ENCODE data around the gene ALCAM. TPM values are rescaled to one million over a fixed set of nuclear protein-coding genes. Genes with fewer than 3 reads are reported as not detected.

Gene ALCAM
- total RNA-seq, 1 donor from 2014 or later: 8.3 TPM

DNA sequence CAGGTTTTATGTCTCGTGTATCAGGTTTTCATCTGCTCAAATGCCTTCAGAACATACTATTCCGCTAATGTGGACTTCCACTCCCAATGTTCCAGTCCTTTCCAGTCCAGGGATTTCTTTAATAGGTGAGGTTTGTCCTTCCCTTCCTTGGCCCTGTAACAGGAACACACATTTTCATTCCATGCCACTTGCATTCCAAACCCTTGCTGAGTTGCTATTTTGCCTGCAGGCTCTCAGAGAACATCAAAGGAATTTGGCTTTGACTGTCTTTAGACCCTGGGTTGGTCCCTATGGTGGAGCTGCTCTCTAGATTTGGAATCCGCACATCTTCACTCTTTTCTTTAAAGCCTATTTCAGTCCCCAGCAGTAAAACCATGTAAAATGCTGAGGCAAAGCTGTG, 12.3 kb upstream of the ALCAM start:
- intact Hi-C loops (cut with DNase I): no loop called here

DNA sequence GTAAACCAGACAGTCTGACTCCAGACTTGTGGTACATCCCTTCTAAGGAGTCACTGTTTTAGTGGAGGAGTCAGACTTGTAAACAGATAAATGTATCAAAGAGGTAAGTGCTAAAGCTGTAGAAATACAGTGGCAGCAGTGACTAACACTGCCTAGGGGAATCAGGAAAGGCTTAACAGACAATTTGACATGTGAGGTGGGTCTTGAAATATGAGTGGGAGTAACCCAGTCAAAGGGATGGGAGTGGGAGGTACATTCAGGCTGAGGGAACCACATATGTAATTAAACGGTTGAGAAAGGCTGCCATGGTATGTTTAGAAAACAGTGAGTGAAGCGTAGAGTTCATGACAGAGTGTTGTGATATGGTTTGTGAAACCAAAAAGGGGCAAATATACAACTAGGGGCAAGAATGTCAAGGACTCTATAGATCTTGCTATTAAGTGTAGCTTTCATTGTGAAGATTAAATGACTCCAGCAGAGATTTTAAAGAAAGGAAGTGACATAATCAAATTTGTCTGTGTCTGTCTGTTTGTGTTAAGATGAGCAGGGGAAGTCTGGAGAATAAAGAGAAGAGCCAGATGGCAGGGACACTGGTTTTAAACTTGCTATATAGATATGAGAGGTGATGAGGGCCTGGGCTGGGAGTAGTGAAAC, 11.2 kb upstream of the ALCAM start:
- DNase-seq (ENCODE audit: low spot score): no peak
- intact Hi-C loops (cut with DNase I): no loop called here

More for the DNA sequence above, 12.3 kb upstream of the ALCAM start:
- DNase-seq (ENCODE audit: low spot score): no peak

DNA sequence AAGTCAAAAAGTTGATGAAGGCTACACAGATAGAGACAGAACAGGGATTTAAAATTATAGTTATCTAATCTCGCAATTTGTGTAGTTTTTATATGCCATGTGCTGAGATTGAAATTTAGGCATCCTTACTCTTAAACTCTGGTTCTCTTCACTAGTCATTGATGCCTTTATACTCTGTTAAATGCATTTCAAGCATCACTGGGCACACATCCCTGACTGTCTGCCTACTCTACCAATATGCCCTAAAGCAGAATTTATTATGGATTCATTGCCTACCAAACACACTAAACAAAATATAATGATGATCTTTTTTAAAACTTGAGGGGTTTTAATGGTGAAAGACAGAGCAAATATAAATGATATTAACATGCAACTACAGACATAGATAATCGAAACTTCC, 10.3 kb upstream of the ALCAM start:
- intact Hi-C loops (cut with DNase I): no loop called here
- DNase-seq (ENCODE audit: low spot score): no peak

DNA sequence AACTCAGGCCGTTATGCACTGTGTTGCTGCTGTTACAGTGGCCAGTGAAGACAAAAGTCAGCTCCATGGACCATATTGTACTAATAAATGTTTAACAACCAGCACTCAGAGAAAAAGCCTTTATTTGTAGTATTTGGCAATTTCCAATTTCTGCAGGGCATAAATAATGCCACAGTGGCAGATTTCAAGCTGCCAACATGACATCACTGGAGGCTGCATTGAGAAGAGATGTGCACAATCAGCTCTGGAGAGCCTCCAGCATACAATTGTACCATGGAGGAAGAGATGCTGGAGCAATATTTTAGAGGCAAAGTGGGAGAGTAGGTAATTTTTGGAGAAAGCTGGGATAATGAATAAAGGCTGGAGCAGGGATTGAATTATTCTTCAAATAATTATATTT, 9.7 kb upstream of the ALCAM start:
- DNase-seq (ENCODE audit: low spot score): no peak
- intact Hi-C loops (cut with DNase I): no loop called here

DNA sequence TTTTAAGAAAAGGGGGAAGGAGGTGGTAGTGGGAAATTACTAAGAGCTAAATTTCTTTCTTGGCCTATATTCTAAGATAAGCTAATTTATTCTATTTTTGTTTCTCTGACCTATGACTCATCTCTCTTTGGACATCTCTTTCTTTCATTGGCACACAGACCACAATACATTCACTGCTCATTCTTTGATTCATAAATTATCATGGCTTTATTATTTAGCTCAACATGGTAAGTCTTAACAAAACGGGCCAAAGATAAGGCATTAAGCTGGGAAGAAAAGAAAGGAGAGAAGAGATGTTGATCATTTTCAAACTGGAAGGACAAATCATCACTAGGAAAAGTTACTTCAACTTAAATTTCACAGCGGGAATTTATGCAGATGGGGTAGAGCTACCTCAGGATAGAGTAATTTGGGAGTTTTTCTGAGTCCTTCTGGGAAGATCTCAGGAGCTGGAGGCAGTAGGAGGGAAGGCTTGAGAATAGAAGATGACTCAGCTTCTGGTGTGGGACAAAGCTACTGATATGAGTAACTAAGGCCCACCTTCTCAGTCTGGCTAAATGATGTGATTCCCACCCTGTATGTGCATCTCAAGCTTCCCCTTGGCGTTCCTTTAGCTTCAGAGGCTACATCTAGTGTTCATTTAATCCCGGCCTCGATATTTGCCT, 7.5 kb upstream of the ALCAM start:
- no peak for DNase-seq (ENCODE audit: low spot score)

DNA sequence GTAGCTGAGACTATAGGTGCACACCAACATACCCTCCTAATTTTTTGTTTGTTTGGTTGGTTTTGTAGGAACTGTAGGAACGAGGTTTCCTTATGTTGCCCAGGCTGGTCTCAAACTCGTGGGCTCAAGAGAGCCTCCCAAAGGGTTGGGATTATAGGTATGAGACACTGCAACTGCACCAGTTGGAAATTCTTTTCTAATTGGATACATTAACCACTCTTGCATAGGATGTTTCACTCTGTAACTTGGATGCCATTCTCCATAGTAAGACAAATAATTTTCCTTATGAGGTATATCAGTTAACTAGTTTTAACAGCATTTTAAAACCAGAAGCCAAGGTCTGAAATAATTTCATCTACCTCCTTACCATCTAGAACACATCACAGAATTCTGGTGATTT, 6.7 kb upstream of the ALCAM start:
- intact Hi-C loops (cut with DNase I): loop anchor here (10.0 kb wide), 2 partner anchors 735 to 1085 kb away; no protein-coding TSS in a partner anchor
- DNase-seq (ENCODE audit: low spot score): no peak

More for the DNA sequence above, 7.5 kb upstream of the ALCAM start:
- intact Hi-C loops (cut with DNase I): no loop called here

DNA sequence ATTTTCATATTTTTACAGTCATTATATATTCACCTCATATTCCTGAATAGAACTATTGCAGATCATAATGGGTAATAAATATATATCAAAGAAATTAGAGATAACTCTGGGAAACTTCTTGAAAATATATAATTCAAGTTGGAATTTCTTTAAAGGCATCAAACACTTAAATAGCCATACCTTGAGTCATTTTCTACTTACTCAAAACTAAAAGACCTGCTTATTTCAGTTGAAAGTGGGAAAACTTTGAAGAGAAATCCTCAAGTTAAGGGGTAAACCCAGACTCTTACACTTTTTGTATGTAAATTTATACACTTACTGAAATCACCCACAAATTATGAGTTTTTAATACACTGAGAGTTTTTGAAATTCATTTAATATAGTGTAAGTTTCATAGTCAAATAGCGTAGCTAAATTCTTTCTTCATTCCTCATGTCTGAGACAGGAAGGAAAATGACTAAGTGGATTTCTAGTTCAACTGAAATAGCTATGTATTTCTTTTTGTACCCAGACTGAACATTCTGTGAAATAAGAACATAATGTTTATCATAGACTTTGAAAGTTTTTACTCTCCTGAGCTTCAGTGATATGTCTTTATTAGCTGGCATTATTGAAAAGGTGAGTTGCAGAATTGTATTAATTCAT, 4.6 kb upstream of the ALCAM start:
- intact Hi-C loops (cut with DNase I): loop anchor here (10.0 kb wide), 2 partner anchors 737 to 1087 kb away; no protein-coding TSS in a partner anchor

DNA sequence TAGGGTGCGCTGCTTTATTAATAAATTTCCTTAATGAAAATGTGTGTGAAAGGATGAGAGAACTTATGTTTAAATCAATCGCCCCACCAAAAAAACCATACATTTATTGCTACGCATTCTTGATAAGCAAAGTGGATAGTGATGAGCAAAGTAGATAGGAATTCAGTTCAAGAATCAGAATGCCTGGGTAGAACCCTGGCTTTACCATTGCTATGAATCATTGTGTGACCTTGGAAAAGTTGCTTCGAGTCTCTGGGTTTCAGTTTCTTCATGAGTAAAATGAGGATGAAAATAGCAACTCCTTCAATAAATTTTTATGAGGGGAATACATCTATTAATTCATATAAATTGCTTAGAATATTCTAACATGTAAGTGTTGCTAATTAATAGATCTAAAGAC, 2.6 kb upstream of the ALCAM start:
- intact Hi-C loops (cut with DNase I): loop anchor here (10.0 kb wide), 2 partner anchors 739 to 1089 kb away; no protein-coding TSS in a partner anchor
- DNase-seq (ENCODE audit: low spot score): no peak

More for the DNA sequence above, 4.6 kb upstream of the ALCAM start:
- no peak for DNase-seq (ENCODE audit: low spot score)

DNA sequence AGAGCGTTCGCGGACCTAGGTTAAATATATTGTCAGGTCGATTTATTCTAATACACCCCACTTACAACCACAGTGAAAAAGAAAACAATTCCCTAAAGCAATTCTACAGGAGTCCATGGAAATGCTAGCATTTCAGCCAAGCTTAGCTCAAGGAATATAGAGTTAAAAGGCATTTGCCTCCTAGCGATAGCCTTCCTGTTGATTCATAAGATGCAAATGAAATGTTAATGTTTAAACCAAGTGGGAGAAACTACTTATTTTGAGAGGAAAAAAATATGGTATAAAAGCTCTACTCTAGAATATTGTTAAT, 1.7 kb upstream of the ALCAM start:
- DNase-seq (ENCODE audit: low spot score): no peak
- intact Hi-C loops (cut with DNase I): loop anchor here (10.0 kb wide), 2 partner anchors 740 to 1090 kb away; no protein-coding TSS in a partner anchor

DNA sequence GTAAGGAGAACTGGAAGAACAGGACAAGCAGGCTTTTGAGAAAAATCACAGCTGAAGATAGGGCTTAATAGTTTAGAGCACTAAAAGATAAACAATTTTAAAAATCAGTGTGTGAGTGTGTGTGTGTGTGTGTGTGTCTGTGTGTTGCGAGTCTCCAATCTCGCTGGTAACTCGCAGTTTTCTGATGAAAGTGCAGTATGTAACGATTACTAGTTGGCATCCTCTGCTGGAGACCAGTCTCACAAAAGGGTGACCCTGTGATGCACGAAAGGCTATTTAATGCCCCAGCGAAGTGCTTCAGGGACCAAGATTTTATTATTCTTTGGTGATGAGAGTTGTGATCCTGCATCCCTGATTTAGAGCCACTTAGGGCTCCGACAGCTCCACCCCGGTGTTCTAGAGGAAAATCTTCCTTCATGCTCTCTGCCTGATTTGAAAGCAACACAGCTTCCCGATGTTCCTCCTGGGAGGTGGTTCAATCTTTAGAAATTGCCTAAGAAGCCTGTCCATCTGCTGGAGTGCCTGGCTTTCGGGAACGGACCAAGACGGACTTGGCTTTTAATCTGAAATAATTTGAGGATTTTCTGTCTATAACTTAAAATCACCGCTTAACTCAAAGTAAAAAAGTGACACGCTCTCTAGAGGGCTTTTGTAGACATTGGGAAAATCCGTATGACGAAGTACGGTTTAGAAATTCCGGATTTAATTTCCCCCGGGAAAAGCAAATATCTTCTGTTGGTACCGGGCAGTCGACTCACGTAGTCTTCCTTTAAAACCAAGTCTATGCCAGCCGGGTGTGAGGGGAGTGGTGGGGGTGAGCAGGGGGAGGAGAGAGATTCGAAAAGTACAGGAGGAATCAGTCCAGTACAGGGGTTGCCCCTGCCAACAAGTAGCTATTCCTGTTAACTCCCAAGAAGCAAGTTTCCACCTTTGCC, 1.1 kb upstream of the ALCAM start:
- DNase-seq (ENCODE audit: low spot score): no peak
- intact Hi-C loops (cut with DNase I): loop anchor here (10.0 kb wide), 2 partner anchors 741 to 1091 kb away; no protein-coding TSS in a partner anchor

DNA sequence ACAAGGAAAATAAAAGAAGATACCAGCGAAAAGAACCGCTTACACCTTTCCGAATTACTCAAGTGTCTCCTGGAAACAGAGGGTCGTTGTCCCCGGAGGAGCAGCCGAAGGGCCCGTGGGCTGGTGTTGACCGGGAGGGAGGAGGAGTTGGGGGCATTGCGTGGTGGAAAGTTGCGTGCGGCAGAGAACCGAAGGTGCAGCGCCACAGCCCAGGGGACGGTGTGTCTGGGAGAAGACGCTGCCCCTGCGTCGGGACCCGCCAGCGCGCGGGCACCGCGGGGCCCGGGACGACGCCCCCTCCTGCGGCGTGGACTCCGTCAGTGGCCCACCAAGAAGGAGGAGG, 325 bp downstream of the ALCAM start:
- intact Hi-C loops (cut with DNase I): loop anchor here (10.0 kb wide), 2 partner anchors 742 to 1092 kb away; no protein-coding TSS in a partner anchor

DNA sequence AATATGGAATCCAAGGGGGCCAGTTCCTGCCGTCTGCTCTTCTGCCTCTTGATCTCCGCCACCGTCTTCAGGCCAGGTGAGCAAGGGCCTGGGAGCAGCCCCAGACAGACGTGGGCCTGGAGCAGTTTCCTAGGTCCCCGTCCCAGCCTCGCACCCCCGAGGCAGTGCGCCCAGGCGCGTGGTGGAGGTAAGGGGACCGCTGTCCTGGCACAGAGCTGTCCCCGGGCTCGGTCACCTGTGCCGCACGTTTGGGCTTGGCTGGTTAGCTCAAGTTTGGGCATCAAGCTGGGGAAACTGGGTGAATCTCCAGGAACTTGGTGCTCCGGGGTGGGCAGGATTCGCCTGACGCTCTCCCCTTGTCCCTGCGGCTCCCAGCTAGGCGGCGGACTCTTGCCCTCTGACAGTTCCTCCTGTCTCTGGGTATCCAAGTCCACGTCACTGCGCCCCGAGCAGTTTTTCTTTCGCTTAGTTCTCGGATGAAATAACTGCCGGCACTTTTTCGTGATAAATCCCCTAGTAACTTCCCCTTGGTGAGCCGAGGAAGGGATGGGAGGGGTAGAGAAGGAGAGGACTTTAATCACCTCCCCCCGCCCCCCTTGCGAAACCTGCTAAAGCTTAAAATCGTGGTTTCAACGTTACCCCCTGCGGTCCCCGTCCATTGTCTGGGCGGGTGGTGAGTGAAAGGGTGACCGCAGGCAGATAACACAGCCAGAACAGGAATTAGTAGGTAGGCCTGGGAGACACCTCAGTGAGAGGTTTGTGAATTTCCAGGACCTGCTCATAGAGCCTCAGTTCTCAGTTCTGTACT, 901 bp downstream of the ALCAM start:
- intact Hi-C loops (cut with DNase I): loop anchor here (10.0 kb wide), 2 partner anchors 743 to 1093 kb away; no protein-coding TSS in a partner anchor
- DNase-seq (ENCODE audit: low spot score): peak; percentile 85

More for the DNA sequence above, 325 bp downstream of the ALCAM start:
- no peak for DNase-seq (ENCODE audit: low spot score)

DNA sequence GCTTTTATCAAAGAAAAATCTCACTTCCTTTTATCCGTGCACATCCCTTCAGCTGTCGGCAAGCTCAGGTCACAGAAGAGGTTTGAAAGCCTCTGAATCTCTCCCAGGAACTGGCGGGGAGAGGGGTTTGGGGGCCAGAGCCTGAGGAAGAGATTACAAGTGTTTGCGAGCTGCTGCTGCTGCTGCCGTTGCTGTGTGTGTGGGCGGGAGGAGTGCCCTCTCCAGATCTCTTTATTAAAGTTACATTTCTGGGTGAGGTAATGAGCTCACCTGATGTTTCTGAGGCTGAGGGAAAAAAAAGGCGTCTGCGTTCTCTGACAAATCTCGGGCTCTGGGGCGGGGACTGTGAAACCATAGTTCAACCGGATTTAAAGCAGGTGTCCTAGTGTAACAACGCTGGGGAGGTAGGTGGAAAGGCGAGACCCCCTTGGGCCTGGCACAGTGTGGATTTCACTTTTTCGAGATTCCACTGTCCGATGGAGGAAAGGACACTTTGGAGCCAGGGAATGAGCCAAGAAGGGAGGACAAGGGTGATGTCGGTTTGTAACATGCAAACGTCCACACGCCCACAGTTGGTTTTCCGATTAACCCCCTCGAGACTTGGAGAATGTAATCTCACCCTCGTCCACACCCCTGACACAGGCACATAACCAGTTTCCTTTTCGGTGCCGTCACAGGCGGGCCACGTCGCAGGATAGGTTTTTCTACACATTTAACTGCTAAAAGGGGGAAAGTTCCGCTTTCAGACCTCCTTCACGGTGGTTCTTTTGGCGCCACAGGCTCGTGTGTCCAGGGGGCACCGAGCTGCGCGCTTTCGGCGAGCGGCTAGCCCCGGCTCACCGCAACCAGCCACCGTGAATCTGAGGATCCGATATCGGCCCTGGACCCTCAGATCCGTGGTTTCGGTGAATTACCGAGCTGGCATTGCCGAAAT, 2.1 kb downstream of the ALCAM start:
- peak; percentile 81 for DNase-seq (ENCODE audit: low spot score)
- intact Hi-C loops (cut with DNase I): loop anchor here (10.0 kb wide), 2 partner anchors 744 to 1094 kb away; no protein-coding TSS in a partner anchor

DNA sequence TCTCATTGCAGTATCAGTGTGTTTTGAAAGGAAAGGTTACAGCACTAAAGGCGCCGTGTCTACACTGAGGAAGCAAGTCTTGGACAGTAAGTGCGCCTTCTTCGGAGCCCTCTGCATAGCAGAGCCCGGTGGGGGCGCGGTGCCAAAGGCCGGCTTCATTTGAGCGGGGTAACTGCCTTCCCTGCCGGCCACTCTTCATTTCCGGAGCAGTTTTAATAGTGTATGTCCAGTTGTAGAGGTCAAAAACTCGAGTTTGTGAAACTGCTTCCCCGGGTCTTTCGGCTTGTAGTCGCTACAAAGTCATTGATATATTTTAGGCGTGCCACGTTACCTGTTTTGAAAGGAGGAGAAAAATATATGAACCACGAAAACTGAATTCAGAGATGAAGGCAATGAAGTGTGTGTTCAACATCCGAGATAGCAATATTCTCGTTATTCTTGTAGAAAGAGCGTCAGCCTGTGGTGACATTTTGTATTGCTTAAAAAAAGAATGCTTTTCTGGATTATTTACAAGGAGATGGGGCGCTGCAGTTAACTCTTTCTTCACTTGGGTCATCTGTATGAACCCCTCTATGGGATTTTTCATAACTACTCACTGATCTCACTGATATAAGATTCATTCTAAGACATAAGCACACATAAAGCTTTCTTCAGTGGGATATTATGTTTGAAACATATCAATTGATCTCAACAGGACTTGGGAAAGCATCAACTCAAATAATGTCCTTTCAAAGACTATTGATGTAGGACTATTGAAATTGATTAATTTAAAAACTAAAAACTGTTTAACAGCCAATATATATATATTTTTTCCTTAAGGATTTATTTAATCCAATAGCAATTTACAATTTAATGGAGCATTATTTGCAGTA, 3.0 kb downstream of the ALCAM start:
- intact Hi-C loops (cut with DNase I): loop anchor here (10.0 kb wide), 2 partner anchors 745 to 1095 kb away; no protein-coding TSS in a partner anchor
- peak; percentile 84 for DNase-seq (ENCODE audit: low spot score)

DNA sequence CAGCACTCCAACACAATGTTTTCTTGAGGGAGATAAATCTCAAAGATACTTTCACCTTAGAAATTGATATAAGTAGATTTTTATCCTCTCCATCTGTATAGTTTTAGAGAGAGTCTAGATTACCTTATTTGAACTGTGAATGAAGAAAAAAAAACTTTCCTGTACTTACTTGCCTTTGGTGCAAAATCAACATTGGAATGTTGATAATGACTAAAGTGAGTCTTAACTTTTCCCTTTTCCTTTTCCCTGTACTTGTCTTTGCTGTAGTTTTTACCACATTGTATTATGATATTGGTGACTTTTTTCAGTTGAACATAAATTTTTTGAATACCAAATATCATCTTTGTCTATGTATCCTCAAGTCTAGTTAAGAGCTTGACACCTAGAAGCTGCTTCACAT, 6.7 kb downstream of the ALCAM start:
- intact Hi-C loops (cut with DNase I): no loop called here
- DNase-seq (ENCODE audit: low spot score): no peak

DNA sequence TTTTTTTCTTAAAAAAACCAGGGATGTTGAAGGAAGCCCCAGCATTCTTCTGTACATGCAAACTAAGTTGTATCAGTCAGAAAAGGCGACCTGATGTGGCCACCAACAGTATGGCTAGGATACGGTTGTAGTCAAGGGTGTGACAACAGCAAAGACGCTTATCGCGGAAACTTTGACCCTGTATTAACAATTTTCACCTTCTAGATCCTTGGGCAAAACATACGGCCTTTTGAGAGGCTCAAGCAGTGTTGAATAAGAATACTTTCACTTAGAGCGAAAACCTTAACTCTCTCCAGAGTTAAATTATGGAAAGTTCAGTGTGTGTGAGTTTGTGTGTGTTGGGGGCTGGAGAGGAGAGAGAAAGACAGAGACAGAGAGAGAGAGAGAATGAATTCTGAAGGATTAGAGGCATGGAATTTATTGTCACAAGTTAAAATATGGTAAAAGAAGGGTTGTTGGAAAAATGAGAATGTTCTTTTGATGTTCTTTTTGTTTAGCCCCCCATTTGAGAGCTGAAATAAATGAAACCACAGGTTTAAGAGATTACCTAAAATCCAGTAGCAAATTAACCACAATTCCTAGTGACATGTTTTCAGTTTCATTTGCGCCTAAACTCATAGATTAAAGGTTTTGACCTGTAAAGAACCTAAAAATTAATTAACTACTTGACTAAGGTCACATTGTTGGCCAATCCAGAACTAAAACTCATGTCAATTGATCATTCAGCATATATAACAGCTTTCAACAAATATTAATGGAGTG, 9.2 kb downstream of the ALCAM start:
- intact Hi-C loops (cut with DNase I): no loop called here
- no peak for DNase-seq (ENCODE audit: low spot score)
